Stimulated activated CD8-positive, alpha-beta memory T cell treated with anti-CD3 and anti-CD28 coated beads, Interleukin-12 subunit alpha, Interleukin-12 subunit beta, amount 100 ng/mL, for 24 hours (primary cell): Measurements from ENCODE around the gene CAMSAP1.
A peak's percentile ranks its signal among the peaks of the same experiment; 100 is the strongest.
"Not testable (repeated sequence)": the region's sequence is repeated elsewhere in the genome, so short reads cannot be mapped to it uniquely, and the experiment has no call there.

ENCODE experiments used
- DNase-seq: peaks from one replicate; pipeline ENCODE4 v3.0.0-alpha.2; 2020; ENCODE audit errors: extremely low read depth

Gene CAMSAP1

GRCh38 chr9:135907431-135908092, at the start of gene CAMSAP1:
TSS of gene CAMSAP1 (minus strand) at chr9:135907546. CDS start at chr9:135907159, 387 bp downstream.
- peak; percentile 86 for DNase-seq

- DNase-seq, result no peak
Measured at GRCh38 chr9:135956802-135957174, 49.4 kb upstream of the CAMSAP1 start.

GRCh38 chr9:135955934-135956801, 48.8 kb upstream of the CAMSAP1 start:
- no peak for DNase-seq

- no peak for DNase-seq
Measured at GRCh38 chr9:135952664-135953206, 45.4 kb upstream of the CAMSAP1 start.

GRCh38 chr9:135951889-135952663, 44.7 kb upstream of the CAMSAP1 start:
- DNase-seq, result no peak

GRCh38 chr9:135951310-135951709, 44.0 kb upstream of the CAMSAP1 start:
- not testable (repeated sequence) for DNase-seq

GRCh38 chr9:135950841-135951240, 43.5 kb upstream of the CAMSAP1 start:
- not testable (repeated sequence) for DNase-seq

GRCh38 chr9:135950135-135950682, 42.9 kb upstream of the CAMSAP1 start:
- no peak for DNase-seq

- no peak for DNase-seq
Measured at GRCh38 chr9:135949501-135950134, 42.3 kb upstream of the CAMSAP1 start.

- no peak for DNase-seq
Measured at GRCh38 chr9:135948968-135949367, 41.6 kb upstream of the CAMSAP1 start.

- DNase-seq, result no peak
Measured at GRCh38 chr9:135948446-135948845, 41.1 kb upstream of the CAMSAP1 start.

- DNase-seq, result no peak
Measured at GRCh38 chr9:135947582-135947981, 40.2 kb upstream of the CAMSAP1 start.

- DNase-seq, result not testable (repeated sequence)
Measured at GRCh38 chr9:135947105-135947504, 39.8 kb upstream of the CAMSAP1 start.

GRCh38 chr9:135946392-135946994, 39.1 kb upstream of the CAMSAP1 start:
- no peak for DNase-seq

- DNase-seq, result no peak
Measured at GRCh38 chr9:135945969-135946368, 38.6 kb upstream of the CAMSAP1 start.

- DNase-seq, result no peak
Measured at GRCh38 chr9:135944444-135945252, 37.3 kb upstream of the CAMSAP1 start.

- DNase-seq, result not testable (repeated sequence)
Measured at GRCh38 chr9:135943604-135944003, 36.3 kb upstream of the CAMSAP1 start.

GRCh38 chr9:135941288-135941995, 34.1 kb upstream of the CAMSAP1 start:
- no peak for DNase-seq
